Nephron (organoid): ENCODE data around the gene ARL5B.

Source experiments
- H3K27ac Mint-ChIP-seq, 3 experiments: 2 replicates each; pipeline ENCODE4 v1.8.0; 2020; ENCODE audit warnings: mixed read lengths in 3 of 3, mild to moderate bottlenecking in 2 of 3, moderate library complexity in 1 of 3
- H3K27me3 Mint-ChIP-seq: 2 replicates; pipeline ENCODE4 v1.8.0; 2021; ENCODE audit warnings: low read depth, mild to moderate bottlenecking, moderate library complexity, mixed read lengths
- H3K36me3 Mint-ChIP-seq: 2 replicates; pipeline ENCODE4 v1.8.0; 2020; ENCODE audit warnings: low read depth, mixed read lengths
- H3K4me1 Mint-ChIP-seq: 2 replicates; pipeline ENCODE4 v1.8.0; 2020; ENCODE audit warnings: mixed read lengths
- H3K4me3 Mint-ChIP-seq, 3 experiments: 2 replicates each; pipeline ENCODE4 v1.8.0; 2020; ENCODE audit warnings: mild to moderate bottlenecking in 3 of 3, mixed read lengths in 3 of 3, moderate library complexity in 2 of 3
- H3K9me3 Mint-ChIP-seq: 2 replicates; pipeline ENCODE4 v1.8.0; 2020; ENCODE audit warnings: mixed read lengths
- TF ChIP-seq, protein P1 (sequence below), 3 experiments: fragments of 200-600 bp; sonication (generic); IDR thresholded peaks; one replicate each; pipeline ENCODE4 v1.5.0; 2021; ENCODE audit warnings: antibody characterized with exemption in 3 of 3; ENCODE audit not compliant: unreplicated experiment in 3 of 3

ARL5B gene

DNA sequence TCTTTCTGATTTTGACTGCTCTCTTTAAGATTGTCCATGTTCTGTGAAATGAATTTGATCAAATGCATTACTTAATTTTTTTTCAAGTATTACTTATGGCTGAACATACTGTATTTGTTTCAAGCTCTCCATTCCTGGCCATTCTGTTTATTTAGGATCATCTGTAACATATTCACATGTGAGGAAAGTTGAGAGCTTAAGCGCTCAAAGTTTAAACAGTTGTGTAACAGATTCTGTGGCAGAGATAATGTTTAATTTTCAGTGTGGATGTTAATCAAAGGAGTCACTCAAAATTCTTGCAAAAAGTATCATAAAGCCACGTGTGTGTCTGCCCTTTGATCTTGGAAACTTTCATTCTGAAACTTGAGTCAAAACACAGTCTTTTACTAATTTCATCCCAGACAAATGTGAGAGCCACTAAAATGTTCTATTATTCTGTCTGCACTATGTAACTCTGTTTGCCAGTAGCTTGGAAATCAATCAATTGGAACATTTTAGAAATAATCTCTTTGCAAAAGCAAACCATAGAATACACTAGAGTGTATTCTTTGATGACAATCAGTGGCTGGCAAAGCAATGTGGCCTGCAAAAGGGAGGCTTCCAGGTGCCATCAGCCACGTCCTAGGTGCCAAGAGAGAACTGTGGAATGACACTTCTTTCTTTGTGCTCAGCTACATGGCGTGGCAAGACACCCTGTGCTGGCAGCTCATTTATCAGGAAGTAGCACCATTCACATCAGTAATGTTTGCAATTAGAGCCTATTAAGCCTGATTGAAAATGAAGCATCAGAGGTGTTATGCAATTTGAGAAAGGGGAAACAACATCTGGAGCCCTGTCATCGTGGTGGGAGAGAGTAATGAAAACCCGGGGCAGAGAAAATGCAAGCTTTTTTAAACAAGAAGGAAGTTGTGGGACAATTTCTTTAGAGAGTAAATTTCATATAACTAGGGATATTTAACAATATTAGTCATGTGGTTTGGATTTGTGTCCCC is 40.9 kb downstream of the ARL5B start:
- Mint-ChIP-seq H3K27me3 (no peaks in the 10 kb centered on the region), H3K36me3 (no peaks in the 10 kb centered on the region), H3K4me3 (no peak overlapping the region), H3K4me1 (peaks cover 6% of the 10 kb centered on the region), H3K27ac (no peak overlapping the region), H3K9me3 (peaks cover 12% of the 10 kb centered on the region)
- TF ChIP-seq, protein P1, sequence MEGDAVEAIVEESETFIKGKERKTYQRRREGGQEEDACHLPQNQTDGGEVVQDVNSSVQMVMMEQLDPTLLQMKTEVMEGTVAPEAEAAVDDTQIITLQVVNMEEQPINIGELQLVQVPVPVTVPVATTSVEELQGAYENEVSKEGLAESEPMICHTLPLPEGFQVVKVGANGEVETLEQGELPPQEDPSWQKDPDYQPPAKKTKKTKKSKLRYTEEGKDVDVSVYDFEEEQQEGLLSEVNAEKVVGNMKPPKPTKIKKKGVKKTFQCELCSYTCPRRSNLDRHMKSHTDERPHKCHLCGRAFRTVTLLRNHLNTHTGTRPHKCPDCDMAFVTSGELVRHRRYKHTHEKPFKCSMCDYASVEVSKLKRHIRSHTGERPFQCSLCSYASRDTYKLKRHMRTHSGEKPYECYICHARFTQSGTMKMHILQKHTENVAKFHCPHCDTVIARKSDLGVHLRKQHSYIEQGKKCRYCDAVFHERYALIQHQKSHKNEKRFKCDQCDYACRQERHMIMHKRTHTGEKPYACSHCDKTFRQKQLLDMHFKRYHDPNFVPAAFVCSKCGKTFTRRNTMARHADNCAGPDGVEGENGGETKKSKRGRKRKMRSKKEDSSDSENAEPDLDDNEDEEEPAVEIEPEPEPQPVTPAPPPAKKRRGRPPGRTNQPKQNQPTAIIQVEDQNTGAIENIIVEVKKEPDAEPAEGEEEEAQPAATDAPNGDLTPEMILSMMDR (IDR thresholded peaks at IDR 0.05; ENCODE audit: unreplicated experiment in 3 of 3), result no peak

DNA sequence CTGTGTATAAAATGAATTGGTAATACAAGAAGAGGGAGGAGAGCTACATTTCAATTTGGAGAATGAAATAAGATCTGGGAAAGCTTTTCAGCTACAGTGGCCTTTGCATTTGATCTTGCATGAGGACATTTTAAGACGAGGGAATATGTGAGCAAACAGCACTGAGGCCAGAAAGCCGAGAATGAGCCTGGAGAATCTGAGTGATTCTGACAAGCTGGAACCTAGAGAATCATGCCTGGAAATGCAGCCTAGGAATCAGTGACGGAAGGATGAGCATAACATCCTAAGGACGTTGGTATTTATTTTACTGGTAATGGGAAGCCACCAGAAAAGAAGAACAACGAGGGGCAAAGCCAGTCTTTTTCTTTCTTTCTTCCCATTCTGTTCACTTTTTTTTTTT is 44.3 kb downstream of the ARL5B start:
- Mint-ChIP-seq H3K36me3 (no peaks in the 10 kb centered on the region), H3K27ac (no peak overlapping the region), H3K9me3 (no peaks in the 10 kb centered on the region), H3K4me3 (no peak overlapping the region), H3K27me3 (no peaks in the 10 kb centered on the region), H3K4me1 (no peaks in the 10 kb centered on the region)
- TF ChIP-seq, protein P1 (IDR thresholded peaks at IDR 0.05; ENCODE audit: unreplicated experiment in 3 of 3), result no peak

DNA sequence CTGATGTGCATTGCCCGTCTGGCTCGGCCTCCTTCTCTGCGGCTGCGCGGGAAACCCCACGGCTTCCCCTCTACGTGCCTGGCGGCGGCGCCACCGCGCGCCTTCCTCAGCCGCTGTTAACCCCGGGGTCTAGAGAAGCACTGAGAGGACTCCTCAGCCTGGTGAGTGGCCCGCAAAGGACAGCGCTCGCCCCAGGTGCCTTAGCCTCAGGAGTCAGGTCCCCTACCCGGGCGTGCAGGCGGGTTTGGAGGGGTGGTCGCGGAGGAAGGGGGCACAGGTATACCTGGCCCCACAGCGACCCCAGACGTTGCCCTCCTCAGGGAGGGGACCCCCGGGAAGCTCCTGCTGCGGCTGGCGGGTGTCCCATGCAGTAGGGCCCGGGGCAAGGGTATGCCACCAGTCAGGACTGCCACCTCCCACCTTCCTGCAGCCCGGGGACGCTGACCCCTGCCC is 51.0 kb downstream of the ARL5B start:
- no peak overlapping the region for H3K27ac Mint-ChIP-seq
- no peaks in the 10 kb centered on the region for H3K36me3 Mint-ChIP-seq
- H3K4me1 Mint-ChIP-seq, result no peaks in the 10 kb centered on the region
- no peaks in the 10 kb centered on the region for H3K27me3 Mint-ChIP-seq
- no peaks in the 10 kb centered on the region for H3K9me3 Mint-ChIP-seq
- no peak overlapping the region for H3K4me3 Mint-ChIP-seq
- TF ChIP-seq, protein P1 (IDR thresholded peaks at IDR 0.05; ENCODE audit: unreplicated experiment in 3 of 3), result no peak

DNA sequence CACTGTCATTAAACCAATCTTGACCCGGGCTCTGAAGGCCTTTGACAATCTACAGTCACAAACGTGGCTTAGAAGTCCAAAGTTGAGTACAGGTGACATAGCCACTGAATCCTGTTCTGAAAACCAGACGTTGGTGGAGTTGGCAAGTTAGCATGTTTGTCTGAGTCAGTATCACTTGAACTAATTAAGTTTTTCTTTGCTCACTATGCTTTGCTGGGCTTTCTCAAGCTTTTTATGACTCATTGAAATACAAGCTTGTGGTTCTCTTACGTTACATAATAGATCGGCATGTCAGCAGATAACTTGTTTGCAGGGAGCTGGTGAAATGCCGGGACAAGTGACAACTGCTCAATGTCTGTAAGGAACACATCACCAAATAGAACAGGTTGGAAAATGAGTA is 53.8 kb downstream of the ARL5B start:
- TF ChIP-seq, protein P1 (IDR thresholded peaks at IDR 0.05; ENCODE audit: unreplicated experiment in 3 of 3), result no peak
- no peak overlapping the region for H3K4me3 Mint-ChIP-seq
- H3K27me3 Mint-ChIP-seq, result no peaks in the 10 kb centered on the region
- no peaks in the 10 kb centered on the region for H3K9me3 Mint-ChIP-seq
- no peaks in the 10 kb centered on the region for H3K4me1 Mint-ChIP-seq
- no peaks in the 10 kb centered on the region for H3K36me3 Mint-ChIP-seq
- H3K27ac Mint-ChIP-seq, result no peak overlapping the region

DNA sequence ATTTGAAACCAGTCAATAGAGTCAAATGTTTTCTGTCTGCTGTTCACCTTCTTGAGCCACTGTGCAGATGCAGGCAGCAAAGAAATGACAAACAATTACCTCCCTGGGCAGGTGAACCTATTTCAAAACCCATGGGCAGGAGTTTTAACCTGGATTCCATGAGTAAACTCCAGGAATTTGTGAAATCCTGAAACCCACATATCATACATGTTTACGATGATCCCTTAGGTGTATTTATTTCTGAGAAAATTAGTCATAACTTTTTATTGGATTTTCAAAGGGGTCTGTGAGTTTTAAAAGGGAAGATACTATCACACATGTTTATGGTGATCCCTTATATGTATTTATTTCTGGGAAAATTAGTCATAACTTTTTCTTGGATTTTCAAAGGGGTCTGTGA is 59.8 kb downstream of the ARL5B start:
- no peak overlapping the region for H3K4me3 Mint-ChIP-seq
- no peaks in the 10 kb centered on the region for H3K4me1 Mint-ChIP-seq
- H3K27ac Mint-ChIP-seq, result no peak overlapping the region
- no peaks in the 10 kb centered on the region for H3K36me3 Mint-ChIP-seq
- TF ChIP-seq, protein P1 (IDR thresholded peaks at IDR 0.05; ENCODE audit: unreplicated experiment in 3 of 3), result no peak
- H3K9me3 Mint-ChIP-seq, result no peaks in the 10 kb centered on the region
- H3K27me3 Mint-ChIP-seq, result no peaks in the 10 kb centered on the region

DNA sequence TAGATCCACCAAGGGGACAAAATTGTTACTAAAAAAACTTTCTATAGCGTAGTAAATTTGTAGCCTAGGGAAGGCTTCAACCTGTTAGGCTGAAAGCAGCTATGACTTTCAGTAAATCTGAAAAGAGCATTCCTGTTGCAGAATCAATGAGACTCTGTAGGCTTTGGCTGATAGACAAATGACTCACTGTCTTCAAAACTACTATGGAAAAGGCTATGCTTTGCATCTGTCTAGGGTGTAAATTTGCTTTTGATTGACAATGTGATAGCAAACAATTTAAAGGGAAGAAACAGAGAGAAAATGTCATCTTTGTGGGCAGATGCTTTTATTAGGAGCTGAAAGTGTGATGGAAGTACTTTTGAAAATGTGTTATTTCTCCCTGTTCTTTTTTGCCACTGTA is 60.6 kb downstream of the ARL5B start:
- H3K9me3 Mint-ChIP-seq, result no peaks in the 10 kb centered on the region
- H3K27me3 Mint-ChIP-seq, result no peaks in the 10 kb centered on the region
- no peak overlapping the region for H3K27ac Mint-ChIP-seq
- TF ChIP-seq, protein P1 (IDR thresholded peaks at IDR 0.05; ENCODE audit: unreplicated experiment in 3 of 3), result no peak
- H3K4me1 Mint-ChIP-seq, result no peaks in the 10 kb centered on the region
- H3K4me3 Mint-ChIP-seq, result no peak overlapping the region
- H3K36me3 Mint-ChIP-seq, result no peaks in the 10 kb centered on the region
